Lung (tissue), 12 donors: ENCODE data around the gene TMEM63C. TPM values are rescaled to one million over a fixed set of nuclear protein-coding genes. Genes with fewer than 3 reads are reported as not detected.

Source experiments
- ATAC-seq: fragments of 200-7000 bp; cut with Tn5 transposase; one replicate; pipeline ENCODE4 v1.9.1; 2020; ENCODE audit warnings: moderate number of reproducible peaks; ENCODE audit not compliant: insufficient read depth, low FRiP score
- DNase-seq, 3 donors: peaks; one replicate each; pipeline ENCODE4 v3.0.0-alpha.2; 2013 to 2017
- H3K27ac ChIP-seq, 2 donors: one replicate each; pipeline ENCODE4 v1.5.1; 2013; ENCODE audit warnings: mild to moderate bottlenecking in 2 of 2, moderate library complexity in 2 of 2, control low read depth in 1 of 2, inconsistent platforms in 1 of 2, low read depth in 1 of 2, low read length in 1 of 2
- H3K27me3 ChIP-seq, 3 donors: one replicate each; pipeline ENCODE4 v1.5.1; 2013; ENCODE audit warnings: low read length in 2 of 3; ENCODE audit not compliant: control insufficient read depth in 3 of 3, insufficient read depth in 3 of 3
- H3K36me3 ChIP-seq, 4 donors: one replicate each; pipeline ENCODE4 v1.5.1; 2013; ENCODE audit warnings: low read length in 4 of 4, mild to moderate bottlenecking in 1 of 4, moderate library complexity in 1 of 4; ENCODE audit not compliant: control insufficient read depth in 4 of 4, insufficient read depth in 4 of 4
- H3K4me1 ChIP-seq, 5 donors: one replicate each; pipeline ENCODE4 v1.5.1; 2013; ENCODE audit warnings: low read length in 5 of 5, mild to moderate bottlenecking in 2 of 5, moderate library complexity in 1 of 5; ENCODE audit not compliant: control insufficient read depth in 5 of 5, insufficient read depth in 5 of 5
- H3K4me3 ChIP-seq: one replicate; pipeline ENCODE4 v1.5.1; 2013; ENCODE audit warnings: mild to moderate bottlenecking, control low read depth, moderate library complexity
- H3K9ac ChIP-seq, 2 donors: one replicate each; pipeline ENCODE4 v1.5.1; 2013; ENCODE audit warnings: low read length in 2 of 2, control low read depth in 1 of 2; ENCODE audit not compliant: insufficient read depth in 1 of 2
- H3K9me3 ChIP-seq, 4 donors: one replicate each; pipeline ENCODE4 v1.5.1; 2013; ENCODE audit warnings: low read length in 3 of 4, mild to moderate bottlenecking in 1 of 4, moderate library complexity in 1 of 4; ENCODE audit not compliant: control insufficient read depth in 4 of 4, insufficient read depth in 3 of 4
- CTCF ChIP-seq: IDR thresholded peaks from 2 replicates; pipeline ENCODE4 v1.5.1; 2012; ENCODE audit warnings: mild to moderate bottlenecking; ENCODE audit errors: control extremely low read depth, extremely low read depth
- WGBS, 2 donors: extraction: QIAGEN DNeasy Blood & Tissue Kit; methylation state at CpG; one replicate each; pipeline ENCODE4 v1.1.7; 2013; 5-methylcytosine and 5-hydroxymethylcytosine counted together
- polyA plus RNA-seq, 2 donors: library from polyadenylated mRNA; stranded (reverse); fragments of 200-250 nt; gene quantifications; one replicate each; pipeline ENCODE4 v1.2.1, GENCODE V29; 2013
- total RNA-seq, 2 donors: library from RNA; depleted of rRNA in 1 of 2; stranded (reverse); fragments of >200 nt in 1 of 2; gene quantifications; one replicate each; pipeline ENCODE4 v1.2.1, GENCODE V29; 2014 to 2021
- donor health status: control.
- donor health status: control.
- donor health status: Bipolar disorder and iron deficiency.
- donor health status: healthy.
- donor health status: DM: yes; HTN: yes; CAD: no.

TMEM63C gene
- total and polyA plus RNA-seq, 4 donors: 0.20 to 1.2 (median 0.45) TPM

DNA sequence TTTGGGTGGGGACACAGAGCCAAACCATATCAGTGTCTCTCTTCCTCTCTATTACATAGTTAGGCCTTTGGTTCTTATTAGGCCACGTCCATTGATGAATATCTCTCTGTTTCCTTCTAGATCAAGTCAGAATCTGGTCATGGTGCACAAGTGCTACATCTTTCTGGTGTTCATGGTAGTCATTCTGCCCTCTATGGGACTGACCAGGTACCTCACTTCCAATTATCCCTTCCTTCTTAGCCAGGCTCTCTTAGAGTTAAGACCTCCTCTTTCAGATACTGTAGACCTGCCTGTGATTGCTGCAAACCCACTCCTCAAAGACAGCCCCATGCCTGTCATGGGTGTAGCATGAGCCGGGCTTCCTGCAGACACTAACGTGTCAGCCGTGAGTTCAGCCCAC, 64.2 kb downstream of the TMEM63C start:
- TF ChIP-seq CTCF: no peak
- Histone ChIP-seq H3K4me1 (no peaks in the 10 kb centered on the region), H3K9me3 (no peaks in the 10 kb centered on the region), H3K27ac (no peak overlapping the region), H3K9ac (no peak overlapping the region), H3K27me3 (no peaks in the 10 kb centered on the region), H3K36me3 (no peaks in the 10 kb centered on the region), H3K4me3 (no peak overlapping the region)
- ATAC-seq: no peak
- no peak for DNase-seq
- WGBS, 2 donors: 77 to 83% methylated on average over 4 of the region's 4 CpGs

GRCh38 chr14:77246784-77247183, 65.2 kb downstream of the TMEM63C start:
- no peaks in the 10 kb centered on the region for H3K36me3 ChIP-seq
- ATAC-seq (no peak), DNase-seq (no peak)
- peaks cover 0 to 2% (median 0%) of the 10 kb centered on the region in 4 donors for H3K9me3 ChIP-seq
- H3K27ac ChIP-seq: no peak overlapping the region
- H3K4me1 ChIP-seq: no peaks in the 10 kb centered on the region
- H3K27me3 ChIP-seq: peaks cover 0 to 8% (median 0%) of the 10 kb centered on the region in 3 donors
- H3K4me3 ChIP-seq: no peak overlapping the region
- no peak overlapping the region for H3K9ac ChIP-seq
- TF ChIP-seq CTCF: no peak
- WGBS, 2 donors: 91 to 96% methylated on average over 1 of the region's 1 CpG

- Histone ChIP-seq H3K27ac (no peak overlapping the region), H3K36me3 (no peaks in the 10 kb centered on the region), H3K4me1 (no peaks in the 10 kb centered on the region), H3K27me3 (peaks cover 0 to 10% (median 0%) of the 10 kb centered on the region in 3 donors), H3K4me3 (no peak overlapping the region), H3K9me3 (peaks cover 0 to 6% (median 0%) of the 10 kb centered on the region in 4 donors), H3K9ac (no peak overlapping the region)
- ATAC-seq: no peak
- 92 to 94% methylated on average over 7 of the region's 7 CpGs for WGBS, 2 donors
- TF ChIP-seq CTCF: no peak
- DNase-seq: no peak
Measured at GRCh38 chr14:77248666-77249065, 67.1 kb downstream of the TMEM63C start.

GRCh38 chr14:77249286-77249685, 67.7 kb downstream of the TMEM63C start:
- no peak overlapping the region for H3K4me3 ChIP-seq
- H3K27ac ChIP-seq: no peak overlapping the region
- H3K36me3 ChIP-seq: no peaks in the 10 kb centered on the region
- DNase-seq (no peak), ATAC-seq (no peak)
- 91 to 92% methylated on average over 7 of the region's 7 CpGs for WGBS, 2 donors
- H3K9ac ChIP-seq: no peak overlapping the region
- H3K4me1 ChIP-seq: no peaks in the 10 kb centered on the region
- no peak for TF ChIP-seq CTCF
- peaks cover 0 to 6% (median 0%) of the 10 kb centered on the region in 4 donors for H3K9me3 ChIP-seq
- peaks cover 0 to 10% (median 0%) of the 10 kb centered on the region in 3 donors for H3K27me3 ChIP-seq
